Measurements from ENCODE around the gene PCNX2. TPM values are rescaled to one million over a fixed set of nuclear protein-coding genes. Genes with fewer than 3 reads are reported as not detected.

The PCNX2 gene
- total and polyA plus RNA-seq, 12 donors = 0.29 to 3.1 (median 1.6) TPM

GRCh38 chr1:233107130-233107660, 188.3 kb downstream of the PCNX2 start:
- Histone ChIP-seq H3K27me3 (no peaks in the 10 kb centered on the region), H3K36me3 (no peaks in the 10 kb centered on the region)
- TF ChIP-seq, protein P1, sequence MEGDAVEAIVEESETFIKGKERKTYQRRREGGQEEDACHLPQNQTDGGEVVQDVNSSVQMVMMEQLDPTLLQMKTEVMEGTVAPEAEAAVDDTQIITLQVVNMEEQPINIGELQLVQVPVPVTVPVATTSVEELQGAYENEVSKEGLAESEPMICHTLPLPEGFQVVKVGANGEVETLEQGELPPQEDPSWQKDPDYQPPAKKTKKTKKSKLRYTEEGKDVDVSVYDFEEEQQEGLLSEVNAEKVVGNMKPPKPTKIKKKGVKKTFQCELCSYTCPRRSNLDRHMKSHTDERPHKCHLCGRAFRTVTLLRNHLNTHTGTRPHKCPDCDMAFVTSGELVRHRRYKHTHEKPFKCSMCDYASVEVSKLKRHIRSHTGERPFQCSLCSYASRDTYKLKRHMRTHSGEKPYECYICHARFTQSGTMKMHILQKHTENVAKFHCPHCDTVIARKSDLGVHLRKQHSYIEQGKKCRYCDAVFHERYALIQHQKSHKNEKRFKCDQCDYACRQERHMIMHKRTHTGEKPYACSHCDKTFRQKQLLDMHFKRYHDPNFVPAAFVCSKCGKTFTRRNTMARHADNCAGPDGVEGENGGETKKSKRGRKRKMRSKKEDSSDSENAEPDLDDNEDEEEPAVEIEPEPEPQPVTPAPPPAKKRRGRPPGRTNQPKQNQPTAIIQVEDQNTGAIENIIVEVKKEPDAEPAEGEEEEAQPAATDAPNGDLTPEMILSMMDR (IDR thresholded peaks at IDR 0.05) = no peak

DNA sequence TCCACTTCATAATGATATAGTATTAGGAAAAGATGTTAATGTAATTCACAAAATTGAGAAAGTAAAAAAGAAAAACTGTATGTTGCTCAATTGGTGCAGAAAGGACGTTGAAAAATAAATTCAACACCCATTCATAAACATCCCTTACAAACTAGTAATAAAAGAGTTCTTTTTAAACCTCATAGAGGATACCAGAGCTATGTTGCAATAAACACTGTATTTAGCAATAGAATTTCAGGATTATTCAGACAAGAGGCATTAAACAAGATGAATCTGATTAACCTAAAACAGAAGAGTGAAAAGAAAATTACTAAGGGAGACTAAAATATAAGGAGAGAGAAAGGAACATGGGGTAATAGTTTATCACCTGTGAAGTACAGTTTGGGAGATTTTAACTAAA, 190.3 kb downstream of the PCNX2 start:
- no peak for DNase-seq
- intact Hi-C loops (cut with DNase I) = no loop called here
- Histone ChIP-seq H3K9me3 (no peaks in the 10 kb centered on the region), H3K4me1 (peaks cover 0 to 13% (median 4%) of the 10 kb centered on the region in 9 donors), H3K36me3 (no peaks in the 10 kb centered on the region), H3K27ac (no peak overlapping the region), H3K4me3 (no peak overlapping the region), H3K27me3 (no peaks in the 10 kb centered on the region)
- WGBS, 2 donors = 70 to 80% methylated on average over 1 of the region's 1 CpG
- TF ChIP-seq, protein P1 (IDR thresholded peaks at IDR 0.05) = no peak
- no peak for ATAC-seq

More at GRCh38 chr1:233107130-233107660, 188.3 kb downstream of the PCNX2 start:
- Histone ChIP-seq H3K4me1 (peaks cover 0 to 16% (median 5%) of the 10 kb centered on the region in 9 donors), H3K27ac (no peak overlapping the region), H3K4me3 (no peak overlapping the region), H3K9me3 (no peaks in the 10 kb centered on the region)
- no peak for ATAC-seq
- DNase-seq = no peak
- WGBS, 2 donors = 71 to 83% methylated on average over 1 of the region's 1 CpG
- intact Hi-C loops (cut with DNase I) = no loop called here

GRCh38 chr1:233102341-233102740, 193.2 kb downstream of the PCNX2 start:
- H3K9me3 ChIP-seq = no peaks in the 10 kb centered on the region
- H3K4me1 ChIP-seq = peaks cover 0 to 9% (median 2%) of the 10 kb centered on the region in 9 donors
- H3K4me3 ChIP-seq = no peak overlapping the region
- intact Hi-C loops (cut with DNase I) = no loop called here
- no peaks in the 10 kb centered on the region for H3K36me3 ChIP-seq
- H3K27me3 ChIP-seq = no peaks in the 10 kb centered on the region
- DNase-seq (no peak), ATAC-seq (no peak)
- TF ChIP-seq, protein P1 (IDR thresholded peaks at IDR 0.05) = no peak
- no peak overlapping the region for H3K27ac ChIP-seq
- 95 to 96% methylated on average over 2 of the region's 2 CpGs for WGBS, 2 donors

DNA sequence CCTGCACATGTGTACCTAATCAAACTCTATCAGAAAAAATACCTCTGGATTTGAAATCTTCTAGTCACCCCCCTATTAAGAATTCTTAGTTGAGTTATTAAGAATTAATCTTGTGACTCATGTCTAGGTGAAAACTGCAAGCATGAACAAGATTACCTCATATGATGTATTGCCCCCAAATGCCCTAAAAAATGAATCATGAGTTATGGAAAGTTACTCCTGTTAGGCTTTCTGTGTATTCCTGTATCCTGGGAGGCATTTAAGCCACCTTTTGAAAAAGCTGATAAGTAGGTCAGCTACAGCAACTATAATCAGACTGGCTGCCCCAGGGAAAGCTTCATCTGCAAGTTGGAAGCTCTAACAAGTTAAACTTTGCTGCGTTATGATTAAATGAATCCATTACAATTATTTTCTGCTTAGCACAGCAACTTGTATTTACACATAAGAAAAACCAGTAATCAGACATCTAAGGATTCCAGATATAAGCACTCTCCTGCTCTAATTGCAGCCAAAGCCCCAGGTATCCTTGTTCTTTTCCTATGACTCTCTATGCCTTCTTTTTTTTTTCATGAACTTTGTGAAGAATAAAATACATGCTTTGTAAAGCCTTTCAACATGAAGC, 197.5 kb downstream of the PCNX2 start:
- Histone ChIP-seq H3K4me1 (peaks cover 0 to 25% (median 9%) of the 10 kb centered on the region in 9 donors), H3K9me3 (no peaks in the 10 kb centered on the region), H3K4me3 (no peak overlapping the region), H3K36me3 (no peaks in the 10 kb centered on the region), H3K27me3 (no peaks in the 10 kb centered on the region), H3K27ac (no peak overlapping the region)
- intact Hi-C loops (cut with DNase I) = no loop called here
- DNase-seq = no peak
- no peak for ATAC-seq
- WGBS, 2 donors = 63 to 68% methylated on average over 1 of the region's 1 CpG
- TF ChIP-seq, protein P1 (IDR thresholded peaks at IDR 0.05) = no peak
